ENCODE measurements around the gene USH1G. TPM values are rescaled to one million over a fixed set of nuclear protein-coding genes. Genes with fewer than 3 reads are reported as not detected.

USH1G gene
- total RNA-seq, 1 donor from 2014 or later, result not detected

DNA sequence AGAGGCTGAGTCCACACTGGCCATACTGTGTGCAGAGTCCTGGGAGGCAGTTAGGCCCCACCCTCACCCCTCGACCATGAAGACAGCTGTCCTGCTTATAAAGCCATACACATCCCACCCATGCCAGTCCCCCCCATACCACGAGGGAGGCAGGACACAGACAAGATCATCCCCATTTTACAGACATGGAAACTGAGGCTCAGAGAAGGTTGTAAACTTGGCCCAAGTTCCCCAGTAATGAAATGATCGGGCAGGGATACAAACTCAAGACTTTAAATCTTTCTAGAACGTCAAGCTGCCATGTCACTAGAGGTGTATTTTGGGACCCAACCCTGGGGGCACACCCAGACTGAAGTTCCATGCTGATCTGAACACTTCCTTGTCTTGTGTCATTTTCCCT is 33.0 kb upstream of the USH1G start:
- DNase-seq (ENCODE audit: low spot score), result no peak
- intact Hi-C loops (cut with DNase I), result loop anchor here (5.0 kb wide), 1 partner anchor 214 kb away; no protein-coding TSS in a partner anchor

DNA sequence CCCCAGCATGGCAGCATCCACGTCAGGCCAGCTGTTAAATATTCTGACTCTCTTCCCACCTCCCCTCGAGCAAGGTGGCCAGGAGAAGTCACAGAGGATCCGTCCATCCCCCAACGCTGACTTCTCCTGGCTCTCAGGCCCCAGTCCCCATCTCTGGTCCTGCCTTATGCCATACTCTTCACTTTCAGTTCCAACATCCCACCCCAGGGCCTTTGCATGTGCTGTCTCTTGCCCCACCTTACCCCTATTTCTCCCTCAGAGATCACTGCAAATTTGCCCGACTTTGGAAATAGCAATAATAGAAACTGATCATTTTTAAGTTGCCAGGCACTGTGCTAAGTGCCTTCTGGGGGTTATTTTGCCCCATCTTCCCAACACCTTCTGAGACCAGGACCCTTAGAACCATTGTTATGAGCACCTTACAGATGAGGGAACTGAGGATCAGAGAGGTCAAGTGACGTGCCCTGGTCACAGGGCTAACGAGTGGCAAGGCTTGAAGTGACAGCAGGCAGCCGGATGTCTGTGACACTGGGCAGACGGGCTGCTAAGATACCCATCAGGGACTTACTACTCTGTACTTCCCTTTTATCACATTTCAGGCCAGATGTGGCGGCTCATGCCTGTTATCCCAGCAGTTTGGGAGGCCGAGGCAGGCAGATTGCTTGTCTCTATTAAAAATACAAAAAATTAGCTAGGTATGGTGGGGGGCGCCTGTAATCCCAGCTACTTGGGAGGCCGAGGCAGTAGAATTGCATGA is 31.8 kb upstream of the USH1G start:
- intact Hi-C loops (cut with DNase I), result loop anchor here (5.0 kb wide), 1 partner anchor 213 kb away; no protein-coding TSS in a partner anchor
- no peak for DNase-seq (ENCODE audit: low spot score)

DNA sequence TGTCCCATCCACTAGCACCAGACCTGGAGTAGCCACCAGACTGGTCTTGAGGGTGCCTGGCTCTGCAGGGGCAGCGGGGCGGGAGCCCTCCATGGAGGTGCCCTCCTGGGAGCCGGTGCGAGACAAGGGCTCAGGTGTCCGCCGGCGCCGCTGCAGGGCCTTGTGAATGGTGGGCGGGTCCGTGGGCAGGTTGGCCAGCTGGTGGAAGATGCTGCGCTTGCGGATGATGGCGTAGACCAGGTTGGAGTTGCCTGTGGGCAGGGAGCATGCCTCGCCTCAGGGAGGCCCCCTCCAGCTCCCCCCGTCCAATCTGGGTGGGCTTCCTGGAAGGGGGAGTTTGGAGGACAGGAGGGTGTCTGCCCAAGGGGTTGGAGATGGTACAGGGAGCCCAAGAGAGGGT is 31.1 kb upstream of the USH1G start:
- intact Hi-C loops (cut with DNase I), result no loop called here
- DNase-seq (ENCODE audit: low spot score), result no peak

DNA sequence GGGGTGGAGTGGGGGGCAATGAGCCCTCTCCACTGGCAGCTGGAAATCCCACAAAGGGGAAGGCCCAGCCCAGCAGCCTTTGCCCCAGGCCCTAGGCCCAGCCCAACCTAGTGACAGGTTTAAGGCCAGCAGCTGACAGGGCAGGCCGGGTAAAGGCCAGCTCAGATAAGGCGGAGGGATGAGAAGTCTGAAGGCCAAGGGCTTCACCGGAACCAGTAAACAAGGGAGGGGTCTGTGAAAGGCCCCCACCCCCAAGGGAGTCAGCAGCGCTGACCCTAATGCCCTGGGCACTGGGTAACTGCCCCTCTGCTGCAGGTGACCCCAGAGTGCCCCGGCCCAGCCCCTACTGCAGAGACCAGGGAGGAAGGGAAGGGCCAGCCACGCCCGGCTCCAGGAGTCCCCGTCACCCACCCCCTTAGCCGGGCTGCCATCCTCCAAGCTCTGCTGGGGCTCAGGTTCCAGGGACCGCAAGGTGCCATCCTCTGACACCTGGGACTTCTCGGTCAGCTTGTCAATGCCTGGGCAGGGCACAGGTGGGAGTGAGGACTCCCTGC is 30.2 kb upstream of the USH1G start:
- intact Hi-C loops (cut with DNase I), result no loop called here
- no peak for DNase-seq (ENCODE audit: low spot score)

DNA sequence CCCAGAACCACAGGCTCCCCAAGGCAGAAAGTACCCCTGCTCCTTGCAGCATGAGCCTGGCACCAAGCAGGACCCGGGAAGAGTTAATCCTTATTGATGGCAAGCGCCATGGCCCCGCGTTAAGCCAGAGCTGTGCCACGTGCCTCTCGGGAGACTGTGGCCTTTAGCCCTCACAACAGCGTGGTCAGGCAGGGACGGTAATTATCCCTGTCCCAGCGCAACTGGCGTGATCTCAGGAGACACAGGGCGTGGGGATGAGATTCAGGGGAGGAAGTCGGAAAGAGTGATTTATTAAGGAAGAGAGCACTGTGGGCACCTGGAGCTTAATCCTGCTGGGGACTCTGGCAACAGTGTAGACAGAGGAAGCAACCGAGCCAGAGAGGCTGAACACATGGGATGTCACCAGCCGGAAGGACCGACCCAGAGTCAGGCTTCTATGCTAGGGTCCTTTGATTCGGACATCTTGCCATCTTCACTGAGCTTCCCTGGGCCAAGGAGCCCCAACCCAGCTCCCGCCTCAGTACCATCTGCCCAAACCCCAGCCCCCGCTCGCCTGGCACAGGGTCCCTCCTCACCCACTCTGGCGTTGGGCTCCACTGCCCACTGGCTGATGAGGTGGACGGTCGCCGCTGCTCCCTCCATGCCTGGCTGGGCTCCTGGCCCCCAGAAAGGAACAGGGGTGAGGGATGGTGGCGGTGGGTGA is 29.5 kb upstream of the USH1G start:
- no peak for DNase-seq (ENCODE audit: low spot score)
- intact Hi-C loops (cut with DNase I), result no loop called here

DNA sequence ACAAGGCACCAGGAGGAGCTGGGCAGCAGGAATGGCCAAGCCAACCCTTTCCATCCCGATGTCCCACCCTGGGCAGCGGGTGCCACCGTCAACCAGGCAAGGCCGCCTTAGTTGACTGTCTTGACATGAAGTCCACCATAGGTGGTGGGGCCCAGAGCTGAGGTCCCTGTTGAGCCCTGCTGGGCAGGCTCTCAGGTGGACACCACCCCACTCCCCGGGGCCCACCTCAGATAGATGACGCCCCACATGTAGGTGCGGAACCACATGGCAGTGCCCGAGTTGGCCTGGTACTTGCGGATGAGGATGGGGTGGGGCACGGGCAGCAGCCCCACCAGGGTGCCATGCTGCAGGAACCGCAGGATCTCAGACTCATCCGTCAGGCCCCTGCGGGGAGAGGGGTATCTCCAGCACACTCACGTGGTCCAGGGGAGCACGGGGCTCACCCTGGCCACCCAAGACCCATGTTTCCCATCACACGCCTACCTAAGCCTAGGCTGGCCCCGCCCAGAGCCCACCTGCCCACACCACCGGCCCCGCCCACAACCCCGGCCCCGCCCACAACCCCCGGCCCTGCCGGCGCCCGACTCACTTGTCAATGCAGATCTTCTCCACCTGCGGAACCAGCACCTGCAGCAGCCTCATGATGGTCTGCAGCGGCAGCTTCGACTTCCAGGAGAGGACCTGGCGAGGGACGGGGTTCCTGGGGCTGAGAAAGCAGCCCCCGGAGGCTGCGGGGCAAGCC is 28.8 kb upstream of the USH1G start:
- intact Hi-C loops (cut with DNase I), result no loop called here
- DNase-seq (ENCODE audit: low spot score), result no peak

DNA sequence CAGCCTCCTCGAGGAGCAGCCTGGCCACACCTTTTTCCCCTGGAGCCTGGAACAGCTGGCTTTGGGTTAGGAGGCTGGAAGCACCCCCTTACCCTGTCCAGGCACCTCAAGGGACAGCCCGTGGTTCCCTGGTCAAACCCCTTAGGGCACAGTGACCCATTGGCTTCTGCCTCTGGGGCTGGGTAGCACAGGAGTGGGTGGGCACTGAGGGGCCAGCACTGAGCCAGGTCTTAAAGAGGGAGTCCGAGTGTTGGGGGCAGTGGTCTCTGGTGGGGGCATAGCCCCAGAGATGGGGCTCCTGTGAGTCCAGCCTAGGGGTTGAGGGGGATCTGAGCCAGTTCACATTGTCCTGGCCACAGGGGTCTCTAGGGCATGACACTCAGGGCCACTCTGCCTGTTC is 28.0 kb upstream of the USH1G start:
- DNase-seq (ENCODE audit: low spot score), result no peak
- intact Hi-C loops (cut with DNase I), result no loop called here

DNA sequence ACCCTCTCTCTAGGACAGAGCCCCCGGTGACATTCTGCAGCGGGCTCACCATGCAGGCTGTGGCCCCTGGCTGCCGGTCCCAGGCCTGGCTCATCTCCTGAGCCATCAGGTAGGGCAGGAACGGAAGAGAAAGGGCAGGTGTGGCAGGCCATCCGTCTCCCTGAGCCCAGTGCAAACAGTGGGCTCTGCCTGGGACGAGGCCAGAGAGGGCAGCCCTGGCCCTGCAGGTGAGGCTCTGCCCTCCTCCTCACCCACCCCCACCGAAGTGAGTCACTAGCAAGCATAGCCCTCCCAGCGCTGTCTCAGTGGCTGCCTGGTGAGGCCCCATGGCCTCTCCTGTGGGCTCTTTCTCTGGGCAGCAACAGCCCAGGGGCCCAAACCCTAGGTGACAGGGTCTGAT is 27.2 kb upstream of the USH1G start:
- intact Hi-C loops (cut with DNase I), result no loop called here
- no peak for DNase-seq (ENCODE audit: low spot score)

DNA sequence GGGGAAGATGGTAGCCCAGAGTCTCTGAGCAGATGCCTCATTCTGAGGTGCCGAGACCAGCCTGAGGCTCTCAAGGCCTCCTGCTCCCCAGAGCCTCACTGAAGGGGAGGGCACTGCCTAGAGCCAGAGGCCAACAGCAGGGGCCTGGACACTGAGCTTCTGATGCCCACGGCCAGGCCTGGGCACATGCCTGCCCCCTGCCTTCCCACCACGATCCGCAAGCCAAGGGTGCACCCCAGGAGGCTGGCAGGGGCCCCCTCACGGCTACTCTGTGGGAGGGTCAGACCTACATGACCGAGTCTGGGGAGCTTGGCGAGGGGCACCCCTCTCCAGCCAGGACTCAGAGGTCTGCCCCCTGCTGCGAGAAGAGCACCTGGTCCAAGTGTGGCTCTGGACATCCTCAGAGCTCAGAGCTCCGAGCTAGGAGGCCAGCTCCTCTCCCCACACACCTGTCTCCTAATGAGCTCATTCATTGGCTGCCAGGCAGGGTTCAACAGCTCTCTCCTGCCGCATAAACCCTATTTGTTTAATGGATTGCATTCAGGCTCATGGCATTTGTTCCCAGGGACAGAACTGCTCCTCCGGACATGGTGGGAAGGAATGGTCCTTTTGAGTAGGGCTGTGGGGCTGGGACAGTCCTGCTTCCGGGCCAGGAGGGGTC is 26.5 kb upstream of the USH1G start:
- intact Hi-C loops (cut with DNase I), result no loop called here

DNA sequence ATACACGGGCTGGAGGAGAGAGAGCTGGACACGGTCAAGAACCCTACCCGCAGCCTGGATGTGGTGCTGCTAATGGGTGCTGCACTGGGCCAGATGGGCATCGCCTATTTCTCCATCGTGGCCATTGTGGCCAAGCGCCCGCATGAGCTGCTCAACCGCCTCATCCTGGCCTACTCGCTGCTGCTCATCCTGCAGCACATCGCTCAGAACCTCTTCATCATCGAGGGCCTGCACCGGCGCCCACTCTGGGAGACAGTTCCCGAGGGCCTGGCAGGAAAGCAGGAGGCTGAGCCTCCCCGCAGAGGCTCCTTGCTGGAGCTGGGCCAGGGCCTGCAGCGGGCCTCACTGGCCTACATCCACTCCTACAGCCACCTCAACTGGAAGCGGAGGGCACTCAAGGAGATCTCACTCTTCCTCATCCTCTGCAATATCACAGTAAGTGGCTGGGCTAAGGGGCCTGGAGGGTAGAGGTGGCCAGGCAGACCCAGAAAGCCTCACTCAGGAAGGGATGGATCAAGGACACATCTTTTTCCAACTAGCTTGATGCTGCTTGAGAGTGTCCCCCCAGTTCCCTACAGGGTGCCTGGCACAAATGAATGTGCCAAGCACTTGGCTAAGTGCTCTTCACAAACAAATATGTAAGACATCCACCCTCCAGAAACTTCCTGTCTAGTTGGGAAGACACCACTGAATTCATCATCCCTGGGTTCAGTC is 24.1 kb upstream of the USH1G start:
- intact Hi-C loops (cut with DNase I), result no loop called here
- no peak for DNase-seq (ENCODE audit: low spot score)

More for the DNA sequence above, 26.5 kb upstream of the USH1G start:
- DNase-seq (ENCODE audit: low spot score), result no peak

DNA sequence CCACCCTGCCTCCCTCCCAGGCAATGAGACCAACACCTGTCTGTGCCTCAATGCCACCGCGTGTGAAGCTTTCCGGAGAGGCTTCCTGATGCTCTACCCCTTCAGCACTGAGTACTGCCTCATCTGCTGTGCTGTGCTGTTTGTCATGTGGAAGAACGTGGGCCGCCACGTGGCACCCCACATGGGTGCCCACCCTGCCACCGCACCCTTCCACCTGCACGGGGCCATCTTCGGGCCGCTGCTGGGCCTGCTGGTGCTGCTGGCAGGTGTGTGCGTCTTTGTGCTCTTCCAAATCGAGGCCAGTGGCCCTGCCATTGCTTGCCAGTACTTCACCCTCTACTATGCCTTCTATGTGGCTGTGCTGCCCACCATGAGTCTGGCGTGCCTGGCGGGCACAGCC is 23.6 kb upstream of the USH1G start:
- DNase-seq (ENCODE audit: low spot score), result no peak
- intact Hi-C loops (cut with DNase I), result no loop called here

DNA sequence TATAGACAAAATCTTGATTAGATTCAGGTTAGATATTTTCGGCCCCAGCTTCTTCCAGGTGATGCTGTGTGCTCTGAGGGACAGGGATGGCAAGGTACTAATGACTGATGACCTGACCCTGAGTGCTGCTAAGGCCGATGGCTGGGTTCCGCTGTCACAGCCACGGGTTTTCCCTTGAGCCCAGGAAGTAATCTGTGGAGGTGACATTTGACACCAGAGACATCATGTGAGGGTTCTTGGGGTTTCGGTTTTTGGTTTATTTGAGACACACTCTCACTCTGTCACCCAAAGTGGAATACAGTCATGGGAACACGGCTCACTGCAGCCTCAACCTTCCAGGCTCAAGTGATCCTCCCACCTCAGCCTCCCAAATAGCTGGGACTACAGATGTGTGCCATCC is 22.5 kb upstream of the USH1G start:
- intact Hi-C loops (cut with DNase I), result no loop called here

DNA sequence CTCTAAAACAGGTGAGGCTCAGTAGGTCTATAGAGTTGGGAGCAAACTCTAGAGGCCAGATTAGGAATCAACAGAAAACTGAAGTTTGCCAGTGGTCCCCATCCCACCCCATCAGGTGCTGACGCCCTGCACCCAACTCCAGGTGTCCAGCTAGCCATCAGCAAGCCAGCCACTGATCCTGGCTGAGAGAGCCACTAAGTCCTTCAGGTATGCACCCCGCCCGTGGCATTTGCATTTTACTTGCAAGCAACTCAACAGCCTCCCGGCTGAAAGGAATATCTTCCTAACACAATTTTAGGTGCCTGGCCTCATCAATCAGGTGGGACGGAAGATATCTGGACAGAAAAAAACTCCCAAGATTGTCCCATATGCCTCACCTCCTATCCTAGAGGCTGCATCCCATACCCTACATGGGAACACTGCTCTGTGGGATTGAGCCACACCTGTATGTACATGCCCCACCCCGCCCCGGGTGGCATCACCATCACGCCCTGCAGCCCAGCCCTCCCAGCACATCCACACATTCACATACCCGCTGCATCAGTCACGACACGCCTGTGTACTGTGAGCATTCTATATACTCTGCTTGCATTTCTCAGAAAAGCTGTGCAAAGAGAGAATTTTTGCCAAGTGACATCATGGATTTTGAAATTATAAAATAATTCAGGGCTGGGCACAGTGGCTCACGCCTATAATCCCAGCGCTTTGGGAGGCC is 20.9 kb upstream of the USH1G start:
- intact Hi-C loops (cut with DNase I), result no loop called here
- no peak for DNase-seq (ENCODE audit: low spot score)

More for the DNA sequence above, 22.5 kb upstream of the USH1G start:
- DNase-seq (ENCODE audit: low spot score), result no peak

DNA sequence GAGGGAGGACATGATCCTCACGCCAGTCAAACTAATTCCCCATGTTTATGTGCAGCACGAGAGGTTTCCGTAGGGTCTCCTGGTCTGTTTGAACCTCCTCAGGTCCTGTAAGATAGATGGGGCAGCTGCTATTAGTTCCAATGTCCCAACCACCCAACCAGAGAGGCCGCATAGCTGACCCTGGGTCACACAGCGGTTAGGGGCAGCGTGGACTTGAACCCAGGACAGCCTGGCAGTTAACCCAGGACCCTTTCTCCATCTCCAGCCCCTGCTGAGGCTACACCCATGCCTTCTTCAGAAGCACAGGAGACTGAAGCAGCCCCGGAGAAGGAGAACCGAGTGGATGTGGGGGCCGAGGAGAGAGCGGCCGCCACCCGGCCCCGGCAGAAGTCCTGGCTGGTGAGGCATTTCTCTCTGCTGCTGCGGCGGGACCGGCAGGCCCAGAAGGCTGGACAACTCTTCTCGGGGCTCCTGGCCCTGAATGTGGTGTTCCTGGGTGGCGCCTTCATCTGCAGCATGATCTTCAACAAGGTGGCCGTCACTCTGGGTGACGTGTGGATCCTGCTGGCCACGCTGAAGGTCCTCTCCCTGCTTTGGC is 18.2 kb upstream of the USH1G start:
- intact Hi-C loops (cut with DNase I), result no loop called here

DNA sequence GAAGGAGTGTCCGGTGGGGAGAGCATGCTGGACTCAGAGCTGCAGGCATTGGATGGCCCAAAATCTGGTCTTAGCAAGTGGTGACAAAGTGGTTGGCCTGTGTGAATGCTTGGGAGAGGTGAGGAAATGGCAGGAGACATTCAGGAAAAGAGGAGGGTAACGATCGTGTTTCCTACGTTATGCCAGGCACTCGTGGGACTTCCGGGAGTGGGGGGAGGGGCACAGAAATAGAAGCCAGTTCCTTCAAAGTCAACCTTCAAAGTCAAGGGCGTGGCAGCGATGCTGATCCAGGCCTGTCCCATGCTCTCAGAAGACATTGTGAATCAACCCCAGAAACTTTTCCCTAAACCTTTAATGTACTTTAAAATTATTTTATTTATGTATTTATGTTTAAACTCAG is 16.5 kb upstream of the USH1G start:
- no peak for DNase-seq (ENCODE audit: low spot score)
- intact Hi-C loops (cut with DNase I), result no loop called here

More for the DNA sequence above, 18.2 kb upstream of the USH1G start:
- no peak for DNase-seq (ENCODE audit: low spot score)

DNA sequence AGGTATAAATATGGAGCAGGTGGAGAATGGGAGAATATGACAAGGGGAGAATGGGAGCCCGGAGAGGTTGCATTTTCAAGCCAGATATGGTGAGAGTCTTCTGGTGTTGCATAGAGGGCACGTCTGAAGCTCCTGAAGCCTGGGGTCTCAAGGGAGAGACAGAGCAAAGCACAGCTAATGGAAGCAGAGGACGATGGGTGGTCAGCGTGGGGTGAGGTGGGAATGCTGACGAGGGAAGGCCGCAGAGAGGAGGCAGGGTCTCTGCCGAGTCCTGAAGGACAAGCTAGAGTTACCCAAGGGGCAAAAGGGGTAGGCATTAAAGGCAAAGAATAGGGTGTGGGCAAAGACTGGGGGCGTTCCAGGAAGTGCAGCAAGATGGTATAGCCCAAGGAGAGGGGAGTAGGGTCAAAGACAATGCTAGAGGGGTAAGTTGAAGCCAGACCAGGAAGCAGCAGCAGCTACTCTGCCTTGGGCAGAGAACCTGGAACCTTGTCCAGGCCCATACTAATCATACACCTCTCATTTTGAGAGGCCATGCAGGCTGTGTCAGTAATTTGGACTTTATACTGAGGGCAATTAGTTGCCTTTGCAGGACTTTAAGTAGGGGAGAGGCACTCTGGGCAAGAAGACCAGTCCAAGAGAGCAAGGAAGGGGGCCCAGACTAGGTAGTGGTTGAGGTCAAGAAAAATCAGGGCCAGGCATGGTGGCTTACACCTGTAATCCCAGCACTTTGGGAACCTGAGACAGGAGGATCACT is 15.3 kb upstream of the USH1G start:
- intact Hi-C loops (cut with DNase I), result no loop called here
- DNase-seq (ENCODE audit: low spot score), result no peak

Measured in cardiac septum (tissue), 1 donor.